GM23338 (cell line): ENCODE data around the gene ANGPTL2.

Source experiments
- CREB1 ChIP-seq: fragments of 250-450 bp; sonication (Bioruptor Pico); IDR thresholded peaks from 2 replicates; pipeline ENCODE4 v1.5.0; 2020; ENCODE audit warnings: low read depth, mild to moderate bottlenecking, moderate library complexity
- EZH2 ChIP-seq: fragments of 200-600 bp; sonication (generic); IDR thresholded peaks from one replicate; pipeline ENCODE4 v1.8.0; 2017; ENCODE audit warnings: antibody characterized with exemption, mild to moderate bottlenecking, low read depth; ENCODE audit not compliant: unreplicated experiment
- EZH2phosphoT487 ChIP-seq: fragments of 200-600 bp; sonication (generic); IDR thresholded peaks from one replicate; pipeline ENCODE4 v1.8.1; 2018; ENCODE audit warnings: antibody characterized with exemption; ENCODE audit not compliant: unreplicated experiment
- JUNB ChIP-seq: IDR thresholded peaks from one replicate; pipeline ENCODE4 v1.6.1; 2016; ENCODE audit warnings: antibody characterized with exemption; ENCODE audit not compliant: unreplicated experiment
- POLR2AphosphoS5 ChIP-seq: IDR thresholded peaks from 2 replicates; pipeline ENCODE4 v1.6.1; 2016; ENCODE audit warnings: antibody characterized with exemption, low read depth
- TF ChIP-seq, protein P1 (sequence below), 2 experiments: fragments of 200-600 bp in 1 of 2; sonication (generic) in 1 of 2; conservative IDR thresholded peaks; 2 replicates each; pipeline versions ENCODE4 v1.5.1 to v1.6.1; 2016 to 2017; ENCODE audit warnings: antibody characterized with exemption in 2 of 2, low read depth in 2 of 2, mild to moderate bottlenecking in 2 of 2, moderate library complexity in 1 of 2
- TF ChIP-seq, protein P2 (sequence below): IDR thresholded peaks from one replicate; pipeline ENCODE4 v1.6.1; 2018; ENCODE audit warnings: antibody characterized with exemption; ENCODE audit not compliant: unreplicated experiment

DNA sequence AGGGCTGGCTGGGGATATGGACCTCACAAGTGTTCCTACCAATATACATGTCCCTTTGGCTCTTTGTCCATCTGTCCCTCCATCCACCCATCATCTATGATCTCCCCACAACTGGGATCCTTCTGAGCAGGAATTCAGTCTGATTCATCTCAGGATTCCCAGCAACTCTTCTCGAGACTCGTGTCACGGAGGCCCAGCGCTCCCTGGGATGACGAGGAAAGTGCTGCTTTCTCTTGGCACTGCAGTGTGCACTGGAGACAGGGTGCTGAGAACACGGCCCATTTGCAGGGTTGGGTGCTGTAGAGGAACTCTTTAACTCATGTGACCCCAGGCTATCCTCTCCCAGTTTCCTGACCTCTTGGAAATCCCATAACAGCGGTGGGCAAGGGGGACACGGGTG lies 72.9 kb downstream of the ANGPTL2 start:
- TF ChIP-seq CREB1 (CRISPR knock-in tag) = no peak
- TF ChIP-seq, protein P1, sequence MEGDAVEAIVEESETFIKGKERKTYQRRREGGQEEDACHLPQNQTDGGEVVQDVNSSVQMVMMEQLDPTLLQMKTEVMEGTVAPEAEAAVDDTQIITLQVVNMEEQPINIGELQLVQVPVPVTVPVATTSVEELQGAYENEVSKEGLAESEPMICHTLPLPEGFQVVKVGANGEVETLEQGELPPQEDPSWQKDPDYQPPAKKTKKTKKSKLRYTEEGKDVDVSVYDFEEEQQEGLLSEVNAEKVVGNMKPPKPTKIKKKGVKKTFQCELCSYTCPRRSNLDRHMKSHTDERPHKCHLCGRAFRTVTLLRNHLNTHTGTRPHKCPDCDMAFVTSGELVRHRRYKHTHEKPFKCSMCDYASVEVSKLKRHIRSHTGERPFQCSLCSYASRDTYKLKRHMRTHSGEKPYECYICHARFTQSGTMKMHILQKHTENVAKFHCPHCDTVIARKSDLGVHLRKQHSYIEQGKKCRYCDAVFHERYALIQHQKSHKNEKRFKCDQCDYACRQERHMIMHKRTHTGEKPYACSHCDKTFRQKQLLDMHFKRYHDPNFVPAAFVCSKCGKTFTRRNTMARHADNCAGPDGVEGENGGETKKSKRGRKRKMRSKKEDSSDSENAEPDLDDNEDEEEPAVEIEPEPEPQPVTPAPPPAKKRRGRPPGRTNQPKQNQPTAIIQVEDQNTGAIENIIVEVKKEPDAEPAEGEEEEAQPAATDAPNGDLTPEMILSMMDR (conservative IDR thresholded peaks at IDR 0.05; ENCODE audit: low read depth in 2 of 2) = no peak
- TF ChIP-seq EZH2phosphoT487 = no peak
- no peak for TF ChIP-seq JUNB
- no peak for TF ChIP-seq EZH2
- no peak for TF ChIP-seq POLR2AphosphoS5
- TF ChIP-seq, protein P2, sequence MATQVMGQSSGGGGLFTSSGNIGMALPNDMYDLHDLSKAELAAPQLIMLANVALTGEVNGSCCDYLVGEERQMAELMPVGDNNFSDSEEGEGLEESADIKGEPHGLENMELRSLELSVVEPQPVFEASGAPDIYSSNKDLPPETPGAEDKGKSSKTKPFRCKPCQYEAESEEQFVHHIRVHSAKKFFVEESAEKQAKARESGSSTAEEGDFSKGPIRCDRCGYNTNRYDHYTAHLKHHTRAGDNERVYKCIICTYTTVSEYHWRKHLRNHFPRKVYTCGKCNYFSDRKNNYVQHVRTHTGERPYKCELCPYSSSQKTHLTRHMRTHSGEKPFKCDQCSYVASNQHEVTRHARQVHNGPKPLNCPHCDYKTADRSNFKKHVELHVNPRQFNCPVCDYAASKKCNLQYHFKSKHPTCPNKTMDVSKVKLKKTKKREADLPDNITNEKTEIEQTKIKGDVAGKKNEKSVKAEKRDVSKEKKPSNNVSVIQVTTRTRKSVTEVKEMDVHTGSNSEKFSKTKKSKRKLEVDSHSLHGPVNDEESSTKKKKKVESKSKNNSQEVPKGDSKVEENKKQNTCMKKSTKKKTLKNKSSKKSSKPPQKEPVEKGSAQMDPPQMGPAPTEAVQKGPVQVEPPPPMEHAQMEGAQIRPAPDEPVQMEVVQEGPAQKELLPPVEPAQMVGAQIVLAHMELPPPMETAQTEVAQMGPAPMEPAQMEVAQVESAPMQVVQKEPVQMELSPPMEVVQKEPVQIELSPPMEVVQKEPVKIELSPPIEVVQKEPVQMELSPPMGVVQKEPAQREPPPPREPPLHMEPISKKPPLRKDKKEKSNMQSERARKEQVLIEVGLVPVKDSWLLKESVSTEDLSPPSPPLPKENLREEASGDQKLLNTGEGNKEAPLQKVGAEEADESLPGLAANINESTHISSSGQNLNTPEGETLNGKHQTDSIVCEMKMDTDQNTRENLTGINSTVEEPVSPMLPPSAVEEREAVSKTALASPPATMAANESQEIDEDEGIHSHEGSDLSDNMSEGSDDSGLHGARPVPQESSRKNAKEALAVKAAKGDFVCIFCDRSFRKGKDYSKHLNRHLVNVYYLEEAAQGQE = no peak
